Activated CD8-positive, alpha-beta T cell treated with anti-CD3 and anti-CD28 coated beads for 36 hours (primary cell): ENCODE measurements around the gene ATP2B1. TPM values are rescaled to one million over a fixed set of nuclear protein-coding genes. Genes with fewer than 3 reads are reported as not detected.

ENCODE experiments used
- ATAC-seq: fragments of 200-7000 bp; cut with Tn5 transposase; one replicate; pipeline ENCODE4 v1.10.0; 2021; ENCODE audit warnings: mild to moderate bottlenecking, moderate library complexity
- CTCF ChIA-PET: fragments of 350-600 bp; sonication (Branson Sonifier 250); formaldehyde crosslinking; loops from one replicate; lab custom pipeline; 2021; ENCODE audit warnings: antibody characterized with exemption; lab: Charles Lee
- POLR2A ChIA-PET: fragments of 350-600 bp; sonication (Branson Sonifier 250); formaldehyde crosslinking; loops from one replicate; lab custom pipeline; 2021; ENCODE audit warnings: antibody characterized with exemption; lab: Charles Lee
- DNase-seq: peaks from one replicate; pipeline ENCODE4 v3.0.0-alpha.2; 2020
- H3K27ac Mint-ChIP-seq: one replicate; pipeline ENCODE4 v1.8.0; 2021; ENCODE audit warnings: mild to moderate bottlenecking, mixed read lengths
- H3K27me3 Mint-ChIP-seq: one replicate; pipeline ENCODE4 v1.8.0; 2021; ENCODE audit warnings: mixed read lengths
- H3K36me3 Mint-ChIP-seq: one replicate; pipeline ENCODE4 v1.8.0; 2021; ENCODE audit warnings: low read depth, mixed read lengths
- H3K4me1 Mint-ChIP-seq: one replicate; pipeline ENCODE4 v1.8.0; 2021; ENCODE audit warnings: low read depth, mixed read lengths
- H3K4me3 Mint-ChIP-seq: one replicate; pipeline ENCODE4 v1.8.0; 2021; ENCODE audit warnings: mild to moderate bottlenecking, moderate library complexity, mixed read lengths
- H3K9me3 Mint-ChIP-seq: one replicate; pipeline ENCODE4 v1.8.0; 2021; ENCODE audit warnings: mixed read lengths
- CTCF ChIP-seq: fragments of 200-600 bp; IDR thresholded peaks from one replicate; pipeline ENCODE4 v1.8.0; 2022; ENCODE audit warnings: antibody characterized with exemption, mild to moderate bottlenecking
- intact Hi-C: fragments of 100-400 bp; cut with micrococcal nuclease; formaldehyde crosslinking; loops from one replicate; pipeline ENCODE4 v1.10.0; 2022
- total RNA-seq, 2 experiments: library from RNA; stranded (reverse); gene quantifications; one replicate each; pipeline ENCODE4 v1.2.3, GENCODE V29; 2021

ATP2B1 gene
- total RNA-seq, 2 experiments from 2014 or later, result 20.8 to 26.2 TPM

GRCh38 chr12:89709157-89709994, 738 bp upstream of the ATP2B1 start:
- H3K27ac Mint-ChIP-seq, result peak overlapping the region; percentile 81
- intact Hi-C loops, result loop anchor here (5.0 kb wide), 2 partner anchors 47 to 153 kb away; no protein-coding TSS in a partner anchor
- peak; percentile 86 for ATAC-seq
- TF ChIP-seq CTCF, result no peak
- H3K27me3 Mint-ChIP-seq, result no peaks in the 10 kb centered on the region
- CTCF ChIA-PET, result interaction anchor here (1.1 to 1.3 kb wide), 2 partner anchors 133 to 167 kb away, joined by 3 to 4 read pairs; no protein-coding TSS in a partner anchor
- POLR2A ChIA-PET, result interaction anchor here (0.6 to 2.8 kb wide), 22 partner anchors 10 to 682 kb away, joined by 3 to 13 read pairs (median 4); partner anchors contain the start of gene POC1B
- peak; percentile 98 for DNase-seq
- H3K4me1 Mint-ChIP-seq, result peaks cover 31% of the 10 kb centered on the region
- peaks cover 6% of the 10 kb centered on the region for H3K9me3 Mint-ChIP-seq
- H3K4me3 Mint-ChIP-seq, result peak overlapping the region; percentile 82
- no peaks in the 10 kb centered on the region for H3K36me3 Mint-ChIP-seq

DNA sequence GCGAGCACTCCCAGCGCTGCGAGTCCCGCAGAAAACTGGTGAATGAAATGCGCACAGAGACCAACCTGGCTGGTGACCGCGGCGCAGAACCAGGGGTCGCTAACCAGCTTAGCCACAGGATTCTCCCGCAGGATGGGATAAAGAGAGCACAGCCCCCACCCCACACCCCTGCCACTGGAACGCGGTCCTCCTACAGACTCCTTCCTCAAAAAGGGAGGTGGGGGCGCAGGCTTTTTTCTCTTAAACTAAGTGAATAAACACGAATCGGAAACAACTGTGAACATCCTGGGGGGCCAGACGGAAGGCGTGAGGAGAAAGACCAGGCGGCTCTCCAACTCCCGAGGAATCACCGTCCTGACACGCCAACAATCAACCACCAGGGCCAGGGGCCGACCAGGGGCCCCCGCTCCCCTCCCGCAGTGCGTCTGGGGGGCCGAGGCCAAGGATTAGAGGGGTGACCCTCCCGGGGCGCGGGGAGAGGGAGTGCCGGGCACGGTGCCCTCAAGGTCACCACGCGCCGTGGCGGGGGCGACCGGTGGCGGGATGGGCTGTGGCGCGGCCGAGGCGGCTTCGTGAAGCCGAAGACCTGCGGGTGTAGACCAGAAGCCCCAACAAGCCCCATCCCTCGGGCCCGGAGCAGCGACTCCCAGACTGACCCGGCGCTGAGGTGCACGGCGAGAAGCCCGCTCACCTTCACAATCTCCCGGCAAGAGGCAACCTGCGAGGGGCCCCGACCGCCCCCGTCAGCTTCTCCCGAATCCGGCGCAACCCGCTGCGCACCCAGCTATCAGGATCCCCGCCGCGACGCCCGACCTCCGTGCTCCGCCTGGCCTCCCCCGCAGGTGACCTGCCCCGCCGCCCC, 704 bp downstream of the ATP2B1 start:
- CTCF ChIA-PET, result interaction anchor here (1.1 to 2.6 kb wide), 4 partner anchors 19 to 165 kb away, joined by 3 to 14 read pairs (median 6); no protein-coding TSS in a partner anchor
- TF ChIP-seq CTCF, result no peak
- H3K27ac Mint-ChIP-seq, result peak overlapping the region; percentile 94
- no peaks in the 10 kb centered on the region for H3K36me3 Mint-ChIP-seq
- POLR2A ChIA-PET, result interaction anchor here (0.8 to 2.8 kb wide), 13 partner anchors 8 to 242 kb away, joined by 3 to 13 read pairs (median 4); partner anchors contain the start of gene POC1B
- no peak for ATAC-seq
- H3K9me3 Mint-ChIP-seq, result no peaks in the 10 kb centered on the region
- no peaks in the 10 kb centered on the region for H3K27me3 Mint-ChIP-seq
- H3K4me1 Mint-ChIP-seq, result peaks cover 39% of the 10 kb centered on the region
- intact Hi-C loops, result loop anchor here (5.0 kb wide), 2 partner anchors 46 to 154 kb away; no protein-coding TSS in a partner anchor
- H3K4me3 Mint-ChIP-seq, result peak overlapping the region; percentile 94
- peak; percentile 53 for DNase-seq

GRCh38 chr12:89706986-89707702, 1.5 kb downstream of the ATP2B1 start:
- ATAC-seq, result no peak
- Mint-ChIP-seq H3K9me3 (no peaks in the 10 kb centered on the region), H3K36me3 (no peaks in the 10 kb centered on the region), H3K27ac (peak overlapping the region; percentile 94), H3K27me3 (no peaks in the 10 kb centered on the region), H3K4me1 (peaks cover 44% of the 10 kb centered on the region), H3K4me3 (peak overlapping the region; percentile 94)
- CTCF ChIA-PET, result interaction anchor here (0.8 to 2.6 kb wide), 6 partner anchors 12 to 1147 kb away, joined by 3 to 14 read pairs (median 3); no protein-coding TSS in a partner anchor
- DNase-seq, result peak; percentile 10
- intact Hi-C loops, result loop anchor here (5.0 kb wide), 2 partner anchors 45 to 155 kb away; no protein-coding TSS in a partner anchor
- TF ChIP-seq CTCF, result no peak
- POLR2A ChIA-PET, result interaction anchor here (0.7 to 1.4 kb wide), 4 partner anchors 19 to 85 kb away, joined by 3 to 5 read pairs (median 3); no protein-coding TSS in a partner anchor

GRCh38 chr12:89706551-89706950, 2.1 kb downstream of the ATP2B1 start:
- ATAC-seq (no peak), DNase-seq (no peak)
- Mint-ChIP-seq H3K36me3 (no peaks in the 10 kb centered on the region), H3K9me3 (no peaks in the 10 kb centered on the region), H3K27ac (no peak overlapping the region), H3K4me1 (peaks cover 50% of the 10 kb centered on the region), H3K4me3 (peak overlapping the region; percentile 94), H3K27me3 (no peaks in the 10 kb centered on the region)
- CTCF ChIA-PET, result interaction anchor here (0.8 to 2.6 kb wide), 6 partner anchors 12 to 1148 kb away, joined by 3 to 14 read pairs (median 3); no protein-coding TSS in a partner anchor
- POLR2A ChIA-PET, result interaction anchor here (0.7 to 1.4 kb wide), 5 partner anchors 11 to 86 kb away, joined by 3 to 5 read pairs (median 3); no protein-coding TSS in a partner anchor
- no peak for TF ChIP-seq CTCF
- intact Hi-C loops, result loop anchor here (5.0 kb wide), 2 partner anchors 44 to 156 kb away; no protein-coding TSS in a partner anchor
